ENCODE measurements around the gene CIB4.
"Not testable (repeated sequence)": the region's sequence is repeated elsewhere in the genome, so short reads cannot be mapped to it uniquely, and the experiment has no call there.

Gene CIB4

DNA sequence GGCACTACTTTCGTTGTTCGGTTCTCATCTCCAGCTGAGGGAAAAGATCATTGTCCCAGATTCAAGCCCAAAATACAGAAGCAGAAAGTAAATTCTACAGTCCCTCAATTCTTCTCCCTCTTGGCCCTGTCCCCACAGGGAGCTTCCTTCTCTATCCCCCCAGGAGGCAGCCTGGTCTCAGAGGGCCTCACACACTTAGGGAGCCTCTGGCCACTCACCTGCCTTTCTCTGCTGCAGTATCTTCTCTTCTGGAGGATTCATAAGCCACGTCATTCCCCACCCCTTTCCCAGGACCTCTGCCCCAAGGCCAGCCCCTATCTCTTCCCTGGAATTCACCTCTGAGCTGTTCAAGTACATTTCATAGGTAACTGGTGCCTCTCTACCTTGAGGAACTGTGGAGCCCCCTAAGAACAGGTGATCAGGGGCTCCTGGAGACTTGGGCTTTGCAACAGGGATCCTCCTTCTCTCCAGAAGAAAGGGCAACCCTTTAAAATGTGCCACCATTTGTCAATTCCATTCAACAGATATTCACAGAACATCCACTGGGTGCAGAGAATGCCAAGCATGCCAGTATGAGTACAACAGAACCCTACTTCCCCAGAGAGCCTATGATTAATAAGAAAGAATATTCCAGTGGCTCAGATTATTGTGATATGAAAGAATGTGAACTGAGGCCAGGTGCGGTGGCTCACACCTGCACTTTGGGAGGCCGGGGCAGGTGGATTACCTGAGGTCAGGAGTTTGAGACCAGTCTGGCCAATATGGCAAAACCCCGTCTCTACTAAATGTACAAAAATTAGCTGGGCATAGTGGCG is 72.9 kb downstream of the CIB4 start:
- no peak for DNase-seq (ENCODE audit: low spot score)

DNA sequence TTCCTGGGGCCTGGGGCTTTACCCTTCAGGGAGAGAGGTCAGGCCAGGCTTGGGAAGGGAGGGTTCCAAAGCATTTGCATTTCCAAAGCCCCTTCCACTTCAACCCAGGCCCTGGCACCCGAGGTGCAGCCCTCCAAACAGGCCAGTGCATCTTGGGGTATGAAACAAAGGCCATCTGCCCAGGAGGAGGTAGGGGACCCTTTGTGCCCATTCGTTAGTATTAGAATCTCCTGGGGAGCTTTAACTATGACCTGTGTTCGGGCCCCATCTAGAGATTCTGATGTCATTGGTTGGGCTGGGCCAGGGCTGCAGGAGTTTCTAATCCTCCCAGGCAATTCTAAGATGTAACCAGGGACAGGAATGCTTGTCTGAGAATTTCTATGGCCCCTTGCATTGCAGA is 73.6 kb downstream of the CIB4 start:
- DNase-seq (ENCODE audit: low spot score): no peak

DNA sequence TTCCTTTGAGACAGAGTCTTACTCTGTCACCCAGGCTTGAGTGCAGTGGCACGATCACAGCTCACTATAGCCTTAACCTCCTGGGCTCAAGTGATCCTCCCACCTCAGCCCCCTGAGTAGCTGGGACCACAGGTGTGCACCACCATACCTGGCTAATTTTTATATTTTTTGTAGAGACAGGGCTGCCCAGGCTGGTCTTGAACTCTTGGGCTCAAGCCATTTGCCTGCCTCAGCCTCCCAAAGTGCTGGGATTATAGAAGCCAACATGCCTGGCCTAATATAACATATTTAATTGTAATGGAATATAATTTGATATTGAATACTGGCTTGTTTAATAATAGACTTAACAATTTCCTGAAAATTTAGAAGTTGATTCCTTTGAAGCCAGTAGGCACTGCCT is 74.4 kb downstream of the CIB4 start:
- DNase-seq (ENCODE audit: low spot score): not testable (repeated sequence)

DNA sequence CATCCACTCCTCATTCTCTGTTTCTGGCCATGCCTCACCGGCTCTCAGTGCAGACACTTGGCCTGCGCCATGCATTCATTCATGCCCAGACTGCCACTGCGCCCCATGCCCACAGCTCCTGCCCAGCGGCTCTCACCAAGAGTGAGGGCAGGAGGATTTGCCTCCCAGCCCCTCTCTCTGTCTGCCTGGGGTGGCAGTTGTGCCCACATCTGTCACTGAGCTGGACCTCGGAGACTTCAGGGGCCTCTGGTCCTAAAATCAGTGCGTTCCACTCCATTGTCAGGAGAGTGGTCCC is 75.1 kb downstream of the CIB4 start:
- no peak for DNase-seq (ENCODE audit: low spot score)

DNA sequence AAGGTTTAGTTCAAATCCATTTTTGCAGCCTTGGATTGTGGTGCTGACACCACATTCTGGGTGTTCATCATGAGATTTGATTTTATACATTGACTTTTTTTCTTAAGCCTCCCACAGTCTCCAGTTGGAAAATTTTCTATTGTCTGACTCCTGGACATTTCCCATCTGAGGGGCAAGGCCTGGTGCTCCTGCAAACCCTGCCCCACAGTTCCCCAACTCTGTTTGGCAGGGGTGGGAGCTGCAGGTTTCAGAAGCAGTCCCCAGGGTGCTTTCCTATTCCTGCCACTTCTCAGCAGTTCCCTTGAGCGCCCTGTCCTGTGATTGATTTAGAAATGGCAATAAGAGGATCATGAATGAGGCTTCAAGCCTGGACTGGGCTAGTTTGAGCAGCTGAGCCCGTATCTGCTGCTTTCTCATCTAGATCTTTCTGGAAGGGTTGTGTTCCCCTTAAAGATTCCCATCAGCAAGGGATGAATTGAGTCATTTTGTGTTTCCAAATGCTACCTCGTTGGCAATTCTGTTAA is 77.0 kb downstream of the CIB4 start:
- no peak for DNase-seq (ENCODE audit: low spot score)

DNA sequence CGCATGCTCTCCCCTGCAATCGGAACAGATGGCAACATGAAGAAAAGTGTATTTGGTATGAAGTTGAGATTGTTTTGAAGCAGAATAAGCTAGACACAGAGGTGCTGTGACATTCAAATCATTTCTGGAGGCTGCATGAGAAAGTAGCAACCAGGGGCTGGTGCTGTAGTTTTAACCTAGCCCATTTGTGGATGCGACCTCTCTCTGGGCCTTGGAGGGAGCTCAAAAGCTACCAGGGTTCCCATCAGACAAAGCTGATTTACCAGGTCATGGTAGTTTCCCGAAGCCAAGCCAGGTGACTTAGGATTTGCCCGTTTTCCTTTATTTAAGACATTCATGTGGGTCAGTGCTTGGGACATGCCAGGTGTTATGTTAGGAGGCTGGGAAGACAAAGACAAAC is 77.5 kb downstream of the CIB4 start:
- DNase-seq (ENCODE audit: low spot score): no peak

DNA sequence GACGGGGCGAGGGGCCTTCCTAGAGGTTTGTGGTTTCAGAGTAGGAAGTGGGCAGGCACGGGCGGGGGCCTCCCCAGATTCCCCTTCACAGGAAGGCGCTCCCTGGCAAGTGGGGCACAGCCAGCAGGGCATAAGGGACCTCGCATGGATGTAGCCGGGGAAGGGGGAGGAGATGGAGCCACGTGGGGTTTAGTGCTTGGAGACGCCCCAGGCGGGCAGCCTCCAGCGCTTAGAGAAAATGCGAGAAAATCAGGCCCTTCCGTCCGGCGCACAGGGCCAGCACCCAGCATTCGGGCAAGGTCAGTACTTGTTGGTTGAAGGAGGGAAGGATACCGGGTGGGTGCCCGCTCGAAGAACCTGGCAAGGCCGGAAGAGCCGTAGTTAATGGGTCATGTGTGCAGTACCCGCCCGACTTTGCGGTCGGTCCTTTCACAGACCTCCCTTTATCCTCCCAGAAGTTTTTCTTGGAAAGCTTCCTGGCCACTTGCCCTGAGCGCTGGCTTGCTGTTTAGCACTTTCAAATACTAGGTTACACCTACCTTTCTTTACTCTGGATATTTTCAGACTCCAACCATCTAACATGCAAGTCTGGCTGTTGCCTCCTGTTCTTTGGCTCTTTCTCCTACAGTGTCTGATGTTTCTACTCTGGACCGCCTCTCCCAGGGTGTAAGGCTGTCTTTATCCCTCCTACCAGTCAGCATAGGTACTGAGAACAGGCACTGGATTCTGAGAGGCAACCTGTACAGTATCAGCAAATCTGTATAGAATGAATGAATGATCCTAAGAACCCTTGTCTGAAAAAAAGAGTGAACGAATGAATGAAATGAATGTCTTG is 78.1 kb downstream of the CIB4 start:
- DNase-seq (ENCODE audit: low spot score): peak; percentile 46

DNA sequence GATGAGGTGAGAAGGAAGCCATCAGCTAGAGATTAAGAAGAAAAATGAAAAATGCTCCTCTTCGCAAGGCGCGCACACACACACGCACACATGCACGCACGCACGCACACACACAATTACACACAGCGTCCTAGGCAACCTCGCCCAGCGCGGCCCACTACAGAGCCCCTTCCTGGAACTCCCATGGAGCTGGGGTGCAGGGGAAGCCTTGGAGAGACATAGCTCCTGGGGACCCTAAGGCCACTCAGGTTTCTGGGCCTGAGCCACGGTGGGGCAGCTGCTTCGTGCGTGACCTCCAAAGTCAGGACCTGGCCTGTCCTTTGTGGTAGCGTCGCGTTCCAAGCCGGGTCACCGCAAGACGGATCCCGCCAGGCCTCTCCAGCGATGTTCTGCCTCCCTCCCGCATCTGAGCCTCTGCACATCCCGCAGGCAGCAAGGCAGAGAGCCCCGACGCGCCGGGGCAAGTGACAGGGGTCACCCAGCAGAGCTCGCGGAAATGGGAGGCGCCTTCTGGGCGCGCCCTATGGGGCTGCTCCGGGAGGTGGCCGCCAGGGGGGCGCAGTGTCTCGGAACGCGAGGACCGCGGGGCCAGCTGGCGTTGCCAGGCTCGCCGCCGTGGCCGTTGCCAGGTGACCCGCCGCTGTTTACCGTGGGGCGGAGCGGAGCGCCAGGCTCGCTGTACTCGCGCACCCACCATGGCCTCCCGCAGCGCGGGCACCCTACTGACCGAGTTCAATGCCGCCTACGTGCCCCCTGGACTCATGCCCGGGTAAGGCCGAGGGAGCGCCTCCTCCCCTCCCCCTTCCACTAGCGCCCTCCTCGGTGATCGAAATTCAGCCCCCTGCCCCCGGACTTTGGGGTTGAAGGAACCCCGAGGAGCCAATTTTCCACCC is 79.0 kb downstream of the CIB4 start:
- peak; percentile 65 for DNase-seq (ENCODE audit: low spot score)

DNA sequence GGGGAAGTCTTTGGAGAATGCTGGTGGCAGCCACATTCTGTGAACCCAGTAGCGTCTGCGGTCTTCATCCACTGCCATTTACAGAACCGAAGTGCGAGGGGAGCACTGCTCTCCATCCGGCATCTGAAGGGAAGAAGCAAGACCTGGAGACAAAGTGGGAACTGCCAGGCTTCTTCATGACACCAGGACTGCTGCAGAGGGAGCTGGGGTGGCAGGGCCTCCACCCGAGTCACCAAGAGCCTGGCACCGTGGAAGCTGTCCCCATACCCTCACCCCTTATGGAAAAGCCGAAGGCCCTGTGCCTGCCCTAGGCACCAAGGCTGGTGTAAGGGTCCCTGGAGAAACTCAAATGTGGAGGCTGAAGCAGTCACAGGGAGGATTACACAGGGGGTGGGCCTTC is 79.8 kb downstream of the CIB4 start:
- DNase-seq (ENCODE audit: low spot score): no peak

DNA sequence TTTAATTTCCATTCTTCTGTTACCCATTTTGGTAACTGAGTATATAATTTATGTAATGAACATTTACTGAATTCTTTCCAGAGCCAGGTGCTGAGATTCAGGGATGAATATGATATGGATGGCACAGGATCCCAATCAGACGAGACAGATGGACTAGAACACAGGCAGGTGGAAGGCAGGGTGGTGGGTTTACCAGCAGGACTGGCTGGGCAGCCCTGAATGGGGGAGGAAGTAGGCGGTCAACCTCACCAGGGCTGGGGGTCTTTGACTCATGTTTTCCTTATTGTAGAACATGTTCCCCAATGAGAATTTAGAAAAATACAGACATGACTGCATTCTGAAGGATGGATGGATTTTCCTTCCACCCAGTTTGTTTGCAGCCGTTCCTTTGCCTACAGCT is 80.3 kb downstream of the CIB4 start:
- no peak for DNase-seq (ENCODE audit: low spot score)

DNA sequence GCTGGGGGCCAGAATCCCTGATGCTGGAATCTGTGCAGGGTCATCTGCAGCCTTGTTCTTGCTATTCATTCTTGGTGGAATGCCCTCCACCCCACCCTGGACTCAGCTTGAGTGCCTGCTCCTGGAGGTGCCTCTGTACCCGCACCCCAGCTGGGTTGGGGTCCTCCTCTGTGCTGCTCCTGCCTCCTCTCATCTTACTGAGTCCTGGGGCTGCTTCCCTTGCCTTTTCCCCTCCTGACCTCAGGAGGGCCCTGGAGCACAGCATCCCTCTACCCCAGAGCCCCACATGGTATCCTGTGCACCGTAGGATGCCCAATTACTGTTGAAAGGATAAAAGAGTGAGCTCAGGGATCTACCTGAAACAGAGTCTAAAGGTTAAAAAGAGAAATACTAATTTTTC is 81.6 kb downstream of the CIB4 start:
- DNase-seq (ENCODE audit: low spot score): no peak

DNA sequence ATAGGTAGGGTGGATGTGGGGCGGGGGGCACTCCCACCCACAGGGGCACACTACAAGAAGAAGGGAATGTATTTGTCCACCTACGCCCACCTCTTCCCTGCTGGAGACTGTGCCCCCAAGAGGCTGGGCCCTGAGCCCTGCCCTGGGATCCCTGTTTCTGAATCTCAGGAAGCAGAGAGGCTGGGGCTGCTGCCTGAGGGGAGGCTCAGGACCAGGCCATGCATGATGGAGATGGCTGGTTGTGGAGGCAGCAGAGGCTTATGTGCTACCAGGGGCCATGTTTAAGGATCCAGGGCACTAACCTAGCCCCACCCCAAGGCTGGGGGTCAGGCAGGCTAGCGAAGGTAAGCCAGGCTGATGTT is 82.1 kb downstream of the CIB4 start:
- no peak for DNase-seq (ENCODE audit: low spot score)

DNA sequence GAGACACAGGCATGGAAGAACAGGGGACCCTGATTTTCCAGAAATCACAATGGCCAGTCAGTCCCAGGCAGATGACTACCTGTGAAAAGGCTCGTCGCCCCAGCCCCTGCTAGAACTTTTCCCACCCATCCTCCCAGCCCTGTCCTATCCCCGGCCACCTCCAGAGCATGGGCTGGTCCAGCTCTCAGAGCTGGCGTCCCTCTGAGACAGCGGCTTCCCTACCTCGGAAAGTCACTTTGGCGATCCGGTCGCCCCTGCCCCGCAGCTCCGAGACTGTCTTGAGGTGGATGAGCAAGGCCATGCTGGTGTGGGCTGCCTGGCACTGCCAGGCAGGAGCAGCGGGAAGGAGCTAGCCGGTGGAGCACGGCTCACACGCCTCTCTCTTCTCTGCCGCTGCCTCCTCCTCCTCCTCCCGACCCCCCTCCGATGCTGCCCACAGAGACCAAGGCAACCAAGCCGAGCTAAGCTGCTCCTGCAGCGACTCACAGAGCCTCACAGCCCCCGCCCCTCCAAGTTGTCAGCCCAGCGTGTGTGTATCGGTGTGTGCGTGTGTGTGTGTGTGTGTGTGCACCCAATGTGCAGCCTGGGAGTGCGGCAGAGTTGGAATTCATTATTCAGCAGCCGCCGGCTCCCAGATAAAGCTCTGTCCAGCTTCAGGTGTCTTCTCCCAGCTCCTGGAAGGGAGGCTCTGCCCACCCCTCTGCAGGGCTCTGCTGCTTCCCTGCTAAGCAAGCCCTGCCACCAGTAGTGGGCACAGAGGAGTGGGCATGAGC is 82.7 kb downstream of the CIB4 start:
- DNase-seq (ENCODE audit: low spot score): no peak

DNA sequence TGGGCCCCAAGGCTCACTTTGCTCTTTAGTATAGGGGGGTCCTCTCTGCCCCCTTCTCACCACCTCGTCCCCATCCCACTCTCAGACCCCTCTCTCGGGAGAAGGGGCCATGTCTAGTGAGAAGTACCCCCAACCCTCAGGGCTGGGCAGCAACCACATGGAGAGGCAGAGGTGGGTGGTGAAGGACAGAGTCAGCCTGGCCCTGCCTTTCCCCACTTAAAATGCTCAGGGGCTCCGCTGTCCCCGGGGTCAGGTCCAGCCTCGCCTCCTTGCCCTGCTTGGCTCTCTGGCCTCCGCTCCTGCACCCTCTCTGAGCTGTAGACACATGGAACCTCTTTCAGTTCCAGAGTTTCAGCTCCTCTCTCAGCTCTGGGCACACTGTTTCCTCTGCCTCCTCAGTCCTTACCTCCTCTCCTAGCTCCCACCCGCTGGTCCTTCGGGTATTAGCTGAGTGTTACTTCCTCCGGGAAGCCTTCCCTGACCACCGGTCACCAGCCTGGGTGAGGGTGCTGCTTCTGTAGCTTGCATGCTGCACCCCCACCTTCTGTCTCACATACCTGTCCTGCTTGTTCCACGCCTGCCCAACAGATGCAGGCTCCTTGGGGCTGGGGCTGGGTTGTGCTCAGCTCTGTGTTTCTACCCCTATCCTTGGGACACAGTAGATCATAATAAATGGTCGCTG is 83.8 kb downstream of the CIB4 start:
- no peak for DNase-seq (ENCODE audit: low spot score)

DNA sequence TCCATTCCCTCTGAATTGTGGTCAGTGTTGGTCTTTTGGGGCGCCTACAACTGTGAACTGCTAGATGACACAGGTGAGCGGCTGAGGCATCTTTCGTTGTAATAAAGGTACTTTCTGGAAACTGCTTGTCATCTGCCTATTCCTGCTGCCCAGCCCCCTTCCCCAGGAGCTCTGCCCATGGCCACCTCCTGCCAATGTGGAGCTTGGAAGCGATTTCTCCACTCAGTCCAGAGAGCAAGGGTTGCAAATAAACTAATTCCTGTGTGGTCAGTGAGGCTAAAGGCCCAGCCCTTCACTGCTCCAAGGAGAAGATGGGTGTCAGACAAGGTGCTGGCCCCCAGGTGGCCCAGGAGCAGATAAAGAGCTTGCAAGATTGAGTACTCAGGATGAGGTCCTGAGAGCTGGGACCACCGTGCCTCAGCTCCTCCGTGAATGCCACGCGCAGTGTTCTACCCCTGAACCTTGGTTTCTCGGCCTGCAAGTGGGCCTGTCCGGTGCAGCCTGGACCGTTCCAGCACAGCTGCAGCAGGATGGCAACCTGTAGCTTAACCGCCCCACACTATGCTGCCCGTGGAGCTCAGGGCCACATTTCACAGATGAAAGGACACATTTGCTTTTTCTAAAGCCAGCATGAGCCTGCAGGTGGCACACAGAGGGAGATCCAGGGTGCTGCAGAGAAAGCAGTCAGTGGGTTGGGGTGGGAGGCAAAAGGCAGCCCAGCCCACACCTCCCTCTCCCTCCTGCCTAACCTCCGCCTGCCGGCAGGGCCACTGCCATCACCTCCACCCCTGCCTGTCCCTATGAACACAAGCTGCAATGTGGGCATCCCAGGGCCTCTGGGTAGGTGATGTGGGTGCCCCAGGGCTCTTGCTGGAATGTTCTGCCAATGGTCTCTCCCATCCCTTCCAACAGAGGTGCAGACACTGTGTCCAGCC is 84.6 kb downstream of the CIB4 start:
- DNase-seq (ENCODE audit: low spot score): no peak

DNA sequence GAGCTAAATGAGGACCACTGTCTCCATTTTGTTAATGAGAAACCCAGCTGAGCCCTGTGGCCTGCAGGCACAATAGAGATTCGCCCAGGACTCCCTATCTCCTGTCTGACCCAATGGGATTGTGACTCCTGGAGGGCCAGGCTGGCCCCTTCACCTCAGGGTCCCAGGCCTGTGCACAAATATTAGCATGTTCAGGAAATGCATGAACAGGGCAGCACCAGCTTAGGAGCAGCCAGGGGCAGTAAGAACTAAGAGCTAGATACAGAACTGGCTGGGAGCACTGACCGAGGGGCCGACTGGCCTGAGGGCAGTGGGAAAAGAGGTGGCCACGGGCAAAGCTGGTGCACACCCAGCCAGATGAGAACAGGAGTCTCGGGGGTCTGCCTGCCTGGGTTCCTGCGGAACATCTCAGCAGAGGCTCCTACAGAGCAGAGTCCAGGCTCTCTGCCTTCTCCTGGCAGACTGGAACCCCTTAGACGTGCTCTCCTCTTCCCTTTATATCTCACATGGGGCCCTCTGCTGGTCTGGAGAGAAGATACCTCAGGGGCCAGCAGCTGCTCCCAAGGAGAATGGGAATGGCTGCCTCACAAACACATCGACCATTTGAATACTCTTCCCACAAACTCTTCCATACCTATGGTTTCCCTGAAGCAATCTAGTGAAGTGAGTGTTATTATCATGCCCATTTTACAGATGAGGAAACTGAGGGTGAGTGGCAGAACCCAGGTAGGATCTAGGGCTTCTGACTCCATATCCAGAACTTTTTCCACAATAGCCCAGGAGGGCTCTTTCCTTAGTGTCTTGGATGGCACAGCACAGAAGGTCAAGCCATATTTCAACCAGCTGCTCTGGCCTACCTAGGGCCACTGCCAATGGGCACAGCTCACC is 85.7 kb downstream of the CIB4 start:
- DNase-seq (ENCODE audit: low spot score): no peak

DNA sequence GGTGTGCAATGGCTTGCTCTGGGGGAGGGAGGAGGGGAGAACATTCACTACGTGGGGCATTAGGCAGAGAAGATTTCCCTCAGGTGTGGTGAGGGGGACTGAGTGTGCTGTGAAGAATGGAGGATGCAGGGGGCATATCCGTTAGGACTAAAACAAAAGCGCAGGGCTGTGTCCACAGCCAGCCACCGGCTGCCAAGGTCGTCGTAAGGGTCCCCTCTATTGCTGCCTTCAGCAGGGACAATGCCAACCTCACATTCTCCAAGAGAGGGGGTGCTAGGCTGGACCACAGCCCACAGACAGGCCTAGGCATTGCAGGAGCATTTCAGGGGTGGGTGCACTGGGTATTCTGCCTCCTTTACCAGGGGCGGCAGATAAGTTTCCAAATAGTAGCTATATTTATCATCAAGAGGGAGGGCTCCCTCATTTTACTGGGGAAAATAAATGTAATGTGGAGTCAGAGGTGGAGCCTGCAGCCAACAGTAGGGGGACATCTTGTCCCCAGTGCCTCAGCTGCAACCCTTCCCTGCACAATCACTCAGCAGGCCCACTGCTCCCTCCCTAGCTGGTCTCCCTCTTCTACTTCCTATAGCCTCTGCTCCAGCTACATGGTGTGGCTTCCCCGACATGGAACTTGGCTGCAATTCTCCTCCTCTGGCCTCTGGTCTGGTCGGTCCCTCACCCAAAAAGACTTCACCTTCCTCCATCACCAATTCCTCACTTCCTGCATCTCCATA is 88.4 kb downstream of the CIB4 start:
- DNase-seq (ENCODE audit: low spot score): no peak

Data from LoVo (cell line).